Stomach (tissue), 9 donors: Measurements from ENCODE around the gene DNAAF8. TPM values are rescaled to one million over a fixed set of nuclear protein-coding genes. Genes with fewer than 3 reads are reported as not detected.

Experiments used
- DNase-seq, 2 donors: peaks; one replicate each; pipeline versions ENCODE4 v3.0.0 to v3.0.0-alpha.2; 2013 to 2019
- H3K27ac ChIP-seq, 5 donors: fragments of 200-600 bp in 4 of 5; sonication (generic) in 4 of 5; one replicate each; pipeline ENCODE4 v1.5.1; 2013 to 2019; ENCODE audit warnings: mild to moderate bottlenecking in 1 of 5, moderate library complexity in 1 of 5
- H3K27me3 ChIP-seq, 3 donors: fragments of 200-600 bp; sonication (generic); one replicate each; pipeline ENCODE4 v1.5.1; 2017 to 2019; ENCODE audit warnings: mixed run types in 1 of 3
- H3K36me3 ChIP-seq, 4 donors: fragments of 200-600 bp; sonication (generic); 1 replicate in 3 of 4; 2 replicates in 1 of 4; pipeline ENCODE4 v1.5.1; 2016 to 2019
- H3K4me1 ChIP-seq, 4 donors: fragments of 200-600 bp; sonication (generic); one replicate each; pipeline ENCODE4 v1.5.1; 2016 to 2019
- H3K4me3 ChIP-seq, 4 donors: fragments of 200-600 bp; sonication (generic) in 3 of 4; one replicate each; pipeline ENCODE4 v1.5.1; 2016 to 2019; ENCODE audit warnings: mild to moderate bottlenecking in 1 of 4
- H3K9me3 ChIP-seq, 4 donors: fragments of 200-600 bp; sonication (generic); one replicate each; pipeline ENCODE4 v1.5.1; 2016 to 2019
- CTCF ChIP-seq, 7 experiments: fragments of 450-650 bp in 4 of 7; fragments of 200-600 bp in 3 of 7; sonication (generic) in 3 of 7; IDR thresholded peaks; one replicate each; pipeline ENCODE4 v1.5.1; 2016 to 2019; ENCODE audit warnings: antibody characterized with exemption in 7 of 7, control low read depth in 2 of 7, mild to moderate bottlenecking in 1 of 7
- EP300 ChIP-seq: sonication (generic); formaldehyde crosslinking; IDR thresholded peaks from one replicate; pipeline ENCODE4 v1.6.1; 2017; ENCODE audit warnings: antibody characterized with exemption
- POLR2A ChIP-seq, 4 donors: fragments of 450-650 bp; IDR thresholded peaks; one replicate each; pipeline ENCODE4 v1.6.1; 2016; ENCODE audit warnings: antibody characterized with exemption in 4 of 4, control low read depth in 2 of 4, mild to moderate bottlenecking in 1 of 4, moderate library complexity in 1 of 4
- POLR2AphosphoS5 ChIP-seq, 3 donors: sonication (generic); formaldehyde crosslinking; IDR thresholded peaks; one replicate each; pipeline ENCODE4 v1.6.1; 2016; ENCODE audit warnings: antibody characterized with exemption in 3 of 3
- WGBS, 5 donors: extraction: QIAGEN DNeasy Blood & Tissue Kit in 3 of 5; methylation state at CpG; one replicate each; pipeline versions ENCODE4 v1.1.5 to v1.1.7; 2013 to 2018; 5-methylcytosine and 5-hydroxymethylcytosine counted together
- intact Hi-C: fragments of 100-400 bp; cut with DNase I; formaldehyde crosslinking; loops from one replicate; pipeline ENCODE4 v1.15.1; 2023; ENCODE audit warnings: low total_unique reads
- polyA plus RNA-seq, 3 donors: library from polyadenylated mRNA; stranded (reverse); fragments of 200-250 nt; gene quantifications; one replicate each; pipeline ENCODE4 v1.2.3, GENCODE V29; 2013
- total RNA-seq, 5 donors: library from RNA; depleted of rRNA; stranded (reverse); fragments of >200 nt; gene quantifications; one replicate each; pipeline versions ENCODE4 v1.1.0 to v1.2.3, GENCODE V29; 2014 to 2016
- donor health status: healthy with polysubstance abuse.
- donor health status: Bipolar disorder and iron deficiency.
- donor health status: healthy.

The DNAAF8 gene
- total and polyA plus RNA-seq, 8 donors, result 0.68 to 1.8 (median 1.2) TPM; not detected in 5

GRCh38 chr16:4777339-4778049 is 43.2 kb downstream of the DNAAF8 start:
- 82 to 86% (median 84%) methylated on average over 17 of the region's 17 CpGs for WGBS, 5 donors
- DNase-seq, result no peak
- no peak overlapping the region for H3K4me3 ChIP-seq

GRCh38 chr16:4778050-4778392 is 43.7 kb downstream of the DNAAF8 start:
- H3K9me3 ChIP-seq, result no peaks in the 10 kb centered on the region
- intact Hi-C loops, result no loop called here

More at GRCh38 chr16:4777339-4778049, 43.2 kb downstream of the DNAAF8 start:
- Histone ChIP-seq H3K27ac (no peak overlapping the region), H3K4me1 (no peaks in the 10 kb centered on the region), H3K36me3 (no peaks in the 10 kb centered on the region), H3K9me3 (no peaks in the 10 kb centered on the region), H3K27me3 (no peaks in the 10 kb centered on the region)
- intact Hi-C loops, result no loop called here
- no peak for TF ChIP-seq EP300
- TF ChIP-seq POLR2AphosphoS5 (IDR thresholded peaks at IDR 0.05), result no peak
- TF ChIP-seq CTCF (IDR thresholded peaks at IDR 0.05), result no peak
- TF ChIP-seq POLR2A (IDR thresholded peaks at IDR 0.05), result no peak

GRCh38 chr16:4780235-4780634 is 45.9 kb downstream of the DNAAF8 start:
- H3K9me3 ChIP-seq, result no peaks in the 10 kb centered on the region
- intact Hi-C loops, result no loop called here
- no peaks in the 10 kb centered on the region for H3K4me1 ChIP-seq
- no peaks in the 10 kb centered on the region for H3K27me3 ChIP-seq
- 75 to 91% (median 86%) methylated on average over 4 of the region's 4 CpGs for WGBS, 5 donors
- no peak overlapping the region for H3K4me3 ChIP-seq
- TF ChIP-seq POLR2AphosphoS5 (IDR thresholded peaks at IDR 0.05), result no peak
- TF ChIP-seq POLR2A (IDR thresholded peaks at IDR 0.05), result no peak
- TF ChIP-seq EP300, result no peak
- no peak for TF ChIP-seq CTCF (IDR thresholded peaks at IDR 0.05)
- DNase-seq, result no peak
- H3K27ac ChIP-seq, result no peak overlapping the region
- H3K36me3 ChIP-seq, result no peaks in the 10 kb centered on the region

More at GRCh38 chr16:4778050-4778392, 43.7 kb downstream of the DNAAF8 start:
- no peak for DNase-seq
- Histone ChIP-seq H3K27ac (no peak overlapping the region), H3K4me3 (no peak overlapping the region), H3K36me3 (no peaks in the 10 kb centered on the region), H3K4me1 (no peaks in the 10 kb centered on the region), H3K27me3 (no peaks in the 10 kb centered on the region)
- TF ChIP-seq POLR2AphosphoS5 (IDR thresholded peaks at IDR 0.05) (no peak), CTCF (IDR thresholded peaks at IDR 0.05) (no peak), EP300 (no peak), POLR2A (IDR thresholded peaks at IDR 0.05) (no peak)
- 88 to 93% (median 91%) methylated on average over 5 of the region's 5 CpGs for WGBS, 5 donors

GRCh38 chr16:4783251-4783950 is 49.1 kb downstream of the DNAAF8 start:
- intact Hi-C loops, result no loop called here
- no peaks in the 10 kb centered on the region for H3K9me3 ChIP-seq
- 85 to 91% (median 90%) methylated on average over 23 to 25 of the region's 25 CpGs for WGBS, 5 donors

More at GRCh38 chr16:4783251-4783950, 49.1 kb downstream of the DNAAF8 start:
- no peak overlapping the region for H3K4me3 ChIP-seq
- no peaks in the 10 kb centered on the region for H3K36me3 ChIP-seq
- no peak for DNase-seq
- TF ChIP-seq POLR2AphosphoS5 (IDR thresholded peaks at IDR 0.05) (no peak), POLR2A (IDR thresholded peaks at IDR 0.05) (no peak), CTCF (IDR thresholded peaks at IDR 0.05) (no peak), EP300 (no peak)
- H3K27ac ChIP-seq, result no peak overlapping the region
- H3K27me3 ChIP-seq, result no peaks in the 10 kb centered on the region
- peaks cover 0 to 9% (median 4%) of the 10 kb centered on the region in 4 donors for H3K4me1 ChIP-seq
